Peyer's patch (tissue), 4 donors: ENCODE results near the gene ACVR2B. TPM values are rescaled to one million over a fixed set of nuclear protein-coding genes. Genes with fewer than 3 reads are reported as not detected.

Experiments
- DNase-seq, 3 donors: peaks; one replicate each; pipeline ENCODE4 v3.0.0-alpha.2; 2017 to 2019
- H3K27ac ChIP-seq, 4 donors: fragments of 200-600 bp; sonication (generic); one replicate each; pipeline ENCODE4 v1.5.1; 2016 to 2019
- H3K27me3 ChIP-seq, 2 donors: fragments of 200-600 bp; sonication (generic); one replicate each; pipeline ENCODE4 v1.5.1; 2019
- H3K36me3 ChIP-seq, 3 donors: fragments of 200-600 bp; sonication (generic); one replicate each; pipeline ENCODE4 v1.5.1; 2016 to 2019
- H3K4me1 ChIP-seq, 4 donors: fragments of 200-600 bp; sonication (generic); one replicate each; pipeline ENCODE4 v1.5.1; 2016 to 2019
- H3K4me3 ChIP-seq, 4 donors: fragments of 200-600 bp; sonication (generic); 1 replicate in 3 of 4; 2 replicates in 1 of 4; pipeline ENCODE4 v1.5.1; 2016 to 2019; ENCODE audit warnings: mild to moderate bottlenecking in 1 of 4
- H3K9me3 ChIP-seq, 4 donors: fragments of 200-600 bp; sonication (generic); one replicate each; pipeline ENCODE4 v1.5.1; 2016 to 2019; ENCODE audit warnings: mild to moderate bottlenecking in 1 of 4
- POLR2A ChIP-seq, 2 donors: fragments of 450-650 bp; IDR thresholded peaks; one replicate each; pipeline ENCODE4 v1.5.1; 2017; ENCODE audit warnings: antibody characterized with exemption in 2 of 2, mild to moderate bottlenecking in 2 of 2, moderate library complexity in 2 of 2
- total RNA-seq, 4 donors: library from RNA; depleted of rRNA; stranded (reverse); fragments of >200 nt; gene quantifications; one replicate each; pipeline ENCODE4 v1.1.0, GENCODE V29; 2016
- TF ChIP-seq, protein P1 (sequence below), 6 experiments: fragments of 450-650 bp in 4 of 6; fragments of 200-600 bp in 2 of 6; sonication (generic) in 1 of 6; IDR thresholded peaks; one replicate each; pipeline ENCODE4 v1.5.1; 2017 to 2019; ENCODE audit warnings: antibody characterized with exemption in 6 of 6, mild to moderate bottlenecking in 3 of 6, moderate library complexity in 1 of 6

Gene ACVR2B
- total RNA-seq, 4 donors from 2014 or later, result 4.9 to 14.5 (median 7.6) TPM

DNA sequence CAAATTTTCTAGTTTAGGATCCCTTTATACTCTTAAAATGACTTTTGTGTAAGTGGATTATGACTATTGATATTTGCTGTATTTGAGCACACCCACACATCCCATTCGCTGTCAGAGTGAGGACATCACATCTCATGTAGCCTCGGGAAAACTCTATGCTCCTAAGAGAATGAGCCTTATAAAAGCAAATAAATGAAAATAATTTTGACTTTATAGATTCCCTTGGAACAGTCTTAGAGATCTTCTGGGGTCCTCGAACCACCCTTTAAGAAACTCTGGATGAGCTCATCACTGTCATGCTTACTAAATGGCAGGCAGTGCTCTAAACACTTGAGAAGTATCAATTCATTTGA is 26.4 kb downstream of the ACVR2B start:
- no peaks in the 10 kb centered on the region for H3K4me1 ChIP-seq
- no peaks in the 10 kb centered on the region for H3K27me3 ChIP-seq
- no peak for DNase-seq
- no peak for TF ChIP-seq POLR2A (IDR thresholded peaks at IDR 0.05)
- TF ChIP-seq, protein P1, sequence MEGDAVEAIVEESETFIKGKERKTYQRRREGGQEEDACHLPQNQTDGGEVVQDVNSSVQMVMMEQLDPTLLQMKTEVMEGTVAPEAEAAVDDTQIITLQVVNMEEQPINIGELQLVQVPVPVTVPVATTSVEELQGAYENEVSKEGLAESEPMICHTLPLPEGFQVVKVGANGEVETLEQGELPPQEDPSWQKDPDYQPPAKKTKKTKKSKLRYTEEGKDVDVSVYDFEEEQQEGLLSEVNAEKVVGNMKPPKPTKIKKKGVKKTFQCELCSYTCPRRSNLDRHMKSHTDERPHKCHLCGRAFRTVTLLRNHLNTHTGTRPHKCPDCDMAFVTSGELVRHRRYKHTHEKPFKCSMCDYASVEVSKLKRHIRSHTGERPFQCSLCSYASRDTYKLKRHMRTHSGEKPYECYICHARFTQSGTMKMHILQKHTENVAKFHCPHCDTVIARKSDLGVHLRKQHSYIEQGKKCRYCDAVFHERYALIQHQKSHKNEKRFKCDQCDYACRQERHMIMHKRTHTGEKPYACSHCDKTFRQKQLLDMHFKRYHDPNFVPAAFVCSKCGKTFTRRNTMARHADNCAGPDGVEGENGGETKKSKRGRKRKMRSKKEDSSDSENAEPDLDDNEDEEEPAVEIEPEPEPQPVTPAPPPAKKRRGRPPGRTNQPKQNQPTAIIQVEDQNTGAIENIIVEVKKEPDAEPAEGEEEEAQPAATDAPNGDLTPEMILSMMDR (IDR thresholded peaks at IDR 0.05), result no peak
- H3K27ac ChIP-seq, result no peak overlapping the region
- no peak overlapping the region for H3K4me3 ChIP-seq
- peaks cover 0 to 50% (median 0%) of the 10 kb centered on the region in 3 donors for H3K36me3 ChIP-seq
- H3K9me3 ChIP-seq, result no peaks in the 10 kb centered on the region

DNA sequence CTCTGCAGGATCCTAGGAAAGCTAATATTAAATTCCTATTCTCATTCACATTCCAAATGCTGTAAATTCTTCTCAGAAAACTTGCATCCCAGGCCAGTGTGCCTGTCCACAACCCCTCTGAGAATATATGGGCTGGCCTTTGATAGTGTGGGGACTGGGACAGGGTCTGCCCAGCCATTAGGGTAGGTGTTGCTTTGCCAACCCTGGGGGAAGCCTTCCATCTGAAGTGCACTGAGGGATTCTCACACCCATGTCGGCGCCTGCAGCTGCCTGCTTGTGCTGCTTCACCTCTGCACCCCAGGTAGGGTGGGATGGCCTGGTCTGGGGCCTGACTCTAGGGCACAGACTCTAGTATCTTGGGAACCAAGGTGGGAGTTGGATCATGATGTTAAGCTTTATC is 27.2 kb downstream of the ACVR2B start:
- DNase-seq, result no peak
- Histone ChIP-seq H3K4me3 (no peak overlapping the region), H3K9me3 (no peaks in the 10 kb centered on the region), H3K27ac (no peak overlapping the region), H3K36me3 (peaks cover 0 to 52% (median 0%) of the 10 kb centered on the region in 3 donors), H3K4me1 (no peaks in the 10 kb centered on the region), H3K27me3 (no peaks in the 10 kb centered on the region)
- TF ChIP-seq POLR2A (IDR thresholded peaks at IDR 0.05), result no peak
- TF ChIP-seq, protein P1 (IDR thresholded peaks at IDR 0.05), result no peak

GRCh38 chr3:38482951-38483350 is 29.3 kb downstream of the ACVR2B start:
- Histone ChIP-seq H3K27me3 (no peaks in the 10 kb centered on the region), H3K9me3 (no peaks in the 10 kb centered on the region), H3K4me3 (no peak overlapping the region), H3K4me1 (no peaks in the 10 kb centered on the region), H3K36me3 (peaks cover 0 to 52% (median 0%) of the 10 kb centered on the region in 3 donors), H3K27ac (no peak overlapping the region)
- TF ChIP-seq, protein P1 (IDR thresholded peaks at IDR 0.05), result no peak
- no peak for TF ChIP-seq POLR2A (IDR thresholded peaks at IDR 0.05)
- no peak for DNase-seq

DNA sequence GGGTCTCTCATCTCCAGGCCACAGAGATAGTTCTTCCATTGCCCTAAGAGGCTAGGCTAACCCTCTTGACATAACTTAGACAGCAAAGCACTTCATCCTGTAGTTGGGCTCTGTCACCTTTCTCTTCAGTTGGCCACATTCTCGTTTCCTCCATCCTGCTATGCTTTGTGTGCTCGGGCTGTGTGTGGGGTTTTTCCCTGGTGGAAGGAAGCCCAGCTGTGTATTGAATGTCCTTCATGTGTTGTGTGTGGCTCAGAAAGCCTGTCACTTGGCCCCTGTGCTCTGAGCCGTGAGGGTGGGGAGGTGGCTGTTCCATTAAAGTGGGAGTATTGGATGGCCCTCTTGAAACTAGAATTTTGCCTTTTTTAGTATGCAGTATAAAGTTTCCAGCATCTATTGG is 33.6 kb downstream of the ACVR2B start:
- H3K36me3 ChIP-seq, result peaks cover 0 to 18% (median 0%) of the 10 kb centered on the region in 3 donors
- H3K4me3 ChIP-seq, result no peak overlapping the region

GRCh38 chr3:38488949-38489348 is 35.3 kb downstream of the ACVR2B start:
- TF ChIP-seq, protein P1 (IDR thresholded peaks at IDR 0.05), result no peak
- no peak for TF ChIP-seq POLR2A (IDR thresholded peaks at IDR 0.05)
- no peak overlapping the region for H3K4me3 ChIP-seq
- H3K27me3 ChIP-seq, result no peaks in the 10 kb centered on the region
- no peak overlapping the region for H3K27ac ChIP-seq
- no peaks in the 10 kb centered on the region for H3K9me3 ChIP-seq
- DNase-seq, result no peak
- peaks cover 0 to 4% (median 0%) of the 10 kb centered on the region in 3 donors for H3K36me3 ChIP-seq
- no peaks in the 10 kb centered on the region for H3K4me1 ChIP-seq

More for the DNA sequence above, 33.6 kb downstream of the ACVR2B start:
- TF ChIP-seq POLR2A (IDR thresholded peaks at IDR 0.05), result no peak
- TF ChIP-seq, protein P1 (IDR thresholded peaks at IDR 0.05), result no peak
- H3K4me1 ChIP-seq, result no peaks in the 10 kb centered on the region
- H3K27ac ChIP-seq, result no peak overlapping the region
- no peaks in the 10 kb centered on the region for H3K27me3 ChIP-seq
- no peaks in the 10 kb centered on the region for H3K9me3 ChIP-seq
- DNase-seq, result no peak

DNA sequence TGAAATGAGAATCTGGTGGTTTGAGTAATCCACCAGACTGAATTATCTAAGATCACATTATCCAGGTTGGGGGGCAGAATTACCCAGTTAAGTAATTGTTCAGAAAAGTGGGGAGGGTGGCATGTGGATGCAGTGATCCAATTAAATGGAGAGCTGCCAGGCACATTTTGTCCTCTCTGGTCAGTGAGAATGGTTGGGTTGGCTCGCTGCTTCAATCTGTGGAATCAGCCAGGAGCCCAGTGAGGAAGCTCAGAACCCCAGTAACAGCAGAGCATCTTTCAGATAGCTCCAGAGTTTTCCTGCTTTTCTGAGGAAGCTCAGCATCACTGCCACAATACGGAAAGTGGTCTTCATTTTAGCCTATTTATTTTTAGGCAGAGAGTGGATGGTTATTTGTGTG is 36.1 kb downstream of the ACVR2B start:
- TF ChIP-seq, protein P1 (IDR thresholded peaks at IDR 0.05), result no peak
- TF ChIP-seq POLR2A (IDR thresholded peaks at IDR 0.05), result no peak
- H3K27ac ChIP-seq, result no peak overlapping the region
- peaks cover 0 to 3% (median 0%) of the 10 kb centered on the region in 3 donors for H3K36me3 ChIP-seq
- no peaks in the 10 kb centered on the region for H3K4me1 ChIP-seq
- no peaks in the 10 kb centered on the region for H3K9me3 ChIP-seq
- H3K4me3 ChIP-seq, result no peak overlapping the region
- DNase-seq, result no peak
- no peaks in the 10 kb centered on the region for H3K27me3 ChIP-seq
